GM12892 (cell line): ENCODE data around the gene PPA1.
"Not testable (repeated sequence)": the region's sequence is repeated elsewhere in the genome, so short reads cannot be mapped to it uniquely, and the experiment has no call there.

Experiments used
- DNase-seq: peaks from one replicate; pipeline ENCODE4 v3.0.0; 2011; ENCODE audit not compliant: insufficient read length
- FAIRE-seq: peaks from 2 replicates; lab custom pipeline; 2011; peaks lifted over from hg19 to GRCh38; lab: Jason Lieb, UNC
- POLR2A ChIP-seq: IDR thresholded peaks from 2 replicates; pipeline ENCODE4 v1.6.1; 2011; ENCODE audit warnings: low read depth, low read length, control low read depth
- POLR2AphosphoS5 ChIP-seq: IDR thresholded peaks from 2 replicates; pipeline ENCODE4 v1.6.1; 2011; ENCODE audit warnings: low read depth, low read length, control low read depth
- TAF1 ChIP-seq: IDR thresholded peaks from 2 replicates; pipeline ENCODE4 v1.6.1; 2011; ENCODE audit warnings: low read depth, mild to moderate bottlenecking, control low read depth, low read length, borderline replicate concordance

Gene PPA1

DNA sequence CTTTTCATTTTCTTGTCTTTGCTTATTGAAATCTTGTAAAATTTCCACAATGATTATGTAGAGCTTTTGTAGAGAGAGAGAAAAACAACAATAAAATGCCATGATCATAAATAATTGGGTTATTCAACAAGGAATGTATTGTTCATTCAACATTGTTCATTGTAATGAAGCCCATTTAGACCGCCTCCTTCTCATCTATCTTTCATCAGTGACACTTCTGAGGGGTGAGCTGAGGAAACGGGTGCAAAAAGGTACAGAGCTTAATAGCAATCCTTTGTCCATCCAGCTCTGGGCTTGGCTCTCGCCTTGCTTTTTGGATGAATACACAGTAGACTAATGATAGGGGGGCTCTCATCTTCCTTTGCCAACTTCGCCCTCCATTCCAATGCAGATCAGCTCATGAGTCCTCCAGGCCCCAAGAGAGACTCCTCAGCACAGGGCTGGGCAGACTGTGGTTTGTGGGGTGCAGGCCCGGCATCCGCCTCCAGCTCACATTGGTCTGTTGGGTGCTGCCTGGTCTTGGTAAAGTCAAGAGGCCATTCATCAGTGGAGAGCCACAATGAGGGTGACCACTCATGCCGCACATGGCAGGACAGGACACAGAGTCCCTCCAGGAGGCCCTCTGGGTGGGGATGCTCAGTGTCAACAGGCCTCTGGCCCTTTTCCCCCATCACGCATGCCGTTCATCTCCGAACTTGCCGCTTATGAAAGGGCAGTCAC, 17.9 kb upstream of the PPA1 start:
- no peak for FAIRE-seq

GRCh38 chr10:70247360-70247759, 14.1 kb upstream of the PPA1 start:
- TF ChIP-seq TAF1 (no peak), POLR2A (no peak), POLR2AphosphoS5 (no peak)
- DNase-seq (no peak), FAIRE-seq (no peak)

More for the DNA sequence above, 17.9 kb upstream of the PPA1 start:
- no peak for DNase-seq
- TF ChIP-seq POLR2A, result no peak
- TF ChIP-seq TAF1, result no peak
- TF ChIP-seq POLR2AphosphoS5, result no peak

GRCh38 chr10:70241081-70241480, 7.9 kb upstream of the PPA1 start:
- no peak for TF ChIP-seq POLR2AphosphoS5
- no peak for TF ChIP-seq POLR2A
- no peak for TF ChIP-seq TAF1
- FAIRE-seq, result no peak
- DNase-seq, result no peak

DNA sequence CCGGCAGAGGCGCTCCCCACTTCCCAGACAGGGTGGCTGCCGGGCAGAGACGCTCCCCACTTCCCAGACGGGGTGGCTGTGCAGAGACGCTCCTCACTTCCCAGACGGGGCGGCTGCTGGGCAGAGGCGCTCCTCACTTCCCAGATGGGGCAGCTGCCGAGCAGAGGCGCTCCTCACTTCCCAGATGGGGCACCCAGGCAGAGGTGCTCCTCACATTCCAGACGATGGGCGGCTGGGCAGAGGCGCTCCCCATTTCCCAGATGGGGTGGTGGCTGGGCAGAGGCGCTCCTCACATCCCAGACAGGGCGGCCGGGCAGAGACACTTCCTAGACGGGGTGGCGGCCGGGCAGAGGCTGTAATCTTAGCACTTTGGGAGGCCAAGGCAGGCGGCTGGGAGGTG, 6.8 kb upstream of the PPA1 start:
- FAIRE-seq, DNase-seq: not testable (repeated sequence)

DNA sequence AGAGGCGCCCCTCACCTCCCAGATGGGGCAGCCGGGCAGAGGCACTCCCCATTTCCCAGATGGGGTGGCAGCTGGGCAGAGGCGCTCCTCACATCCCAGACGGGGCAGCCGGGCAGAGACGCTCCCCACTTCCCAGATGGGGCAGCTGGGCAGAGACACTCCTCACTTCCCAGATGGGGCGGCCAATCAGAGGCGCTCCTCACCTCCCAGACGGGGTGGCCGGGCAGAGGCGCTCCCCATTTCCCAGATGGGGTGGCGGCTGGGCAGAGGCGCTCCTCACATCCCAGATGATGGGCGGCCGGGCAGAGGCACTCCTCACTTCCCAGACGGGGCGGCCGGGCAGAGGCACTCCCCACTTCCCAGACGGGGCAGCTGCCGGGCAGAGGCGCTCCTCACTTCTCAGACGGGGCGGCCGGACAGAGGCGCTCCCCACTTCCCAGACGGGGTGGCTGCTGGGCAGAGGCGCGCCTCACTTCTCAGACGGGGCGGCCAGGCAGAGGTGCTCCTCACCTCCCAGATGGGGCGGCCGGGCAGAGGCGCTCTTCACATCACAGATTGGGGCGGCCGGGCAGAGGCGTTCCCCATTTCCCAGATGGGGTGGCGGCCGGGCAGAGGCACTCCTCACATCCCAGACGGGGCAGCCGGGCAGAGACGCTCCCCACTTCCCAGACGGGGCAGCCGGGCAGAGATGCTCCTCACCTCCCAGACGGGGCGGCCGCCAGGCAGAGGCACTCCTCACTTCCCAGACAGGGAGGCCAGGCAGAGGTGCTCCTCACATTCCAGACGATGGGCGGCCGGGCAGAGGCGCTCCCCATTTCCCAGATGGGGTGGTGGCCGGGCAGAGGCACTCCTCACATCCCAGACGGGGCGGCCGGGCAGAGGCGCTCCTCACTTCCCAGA, 6.1 kb upstream of the PPA1 start:
- FAIRE-seq, DNase-seq: not testable (repeated sequence)

DNA sequence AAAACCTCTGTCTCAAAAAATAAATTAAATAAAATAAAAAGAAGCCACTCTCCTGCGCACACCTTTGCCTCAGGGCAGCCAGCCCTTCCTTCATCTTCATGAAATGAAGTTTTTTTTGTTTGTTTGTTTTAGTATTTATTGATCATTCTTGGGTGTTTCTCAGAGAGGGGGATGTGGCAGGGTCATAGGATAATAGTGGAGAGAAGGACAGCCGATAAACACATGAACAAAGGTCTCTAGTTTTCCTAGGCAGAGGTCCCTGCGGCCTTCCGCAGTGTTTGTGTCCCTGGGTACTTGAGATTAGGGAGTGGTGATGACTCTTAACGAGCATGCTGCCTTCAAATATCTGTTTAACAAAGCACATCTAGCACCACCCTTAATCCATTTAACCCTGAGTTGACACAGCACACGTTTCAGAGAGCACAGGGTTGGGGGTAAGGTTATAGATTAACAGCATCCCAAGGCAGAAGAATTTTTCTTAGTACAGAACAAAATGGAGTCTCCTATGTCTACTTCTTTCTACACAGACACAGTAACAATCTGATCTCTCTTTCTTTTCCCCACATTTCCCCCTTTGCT, 4.8 kb upstream of the PPA1 start:
- not testable (repeated sequence) for DNase-seq, FAIRE-seq

DNA sequence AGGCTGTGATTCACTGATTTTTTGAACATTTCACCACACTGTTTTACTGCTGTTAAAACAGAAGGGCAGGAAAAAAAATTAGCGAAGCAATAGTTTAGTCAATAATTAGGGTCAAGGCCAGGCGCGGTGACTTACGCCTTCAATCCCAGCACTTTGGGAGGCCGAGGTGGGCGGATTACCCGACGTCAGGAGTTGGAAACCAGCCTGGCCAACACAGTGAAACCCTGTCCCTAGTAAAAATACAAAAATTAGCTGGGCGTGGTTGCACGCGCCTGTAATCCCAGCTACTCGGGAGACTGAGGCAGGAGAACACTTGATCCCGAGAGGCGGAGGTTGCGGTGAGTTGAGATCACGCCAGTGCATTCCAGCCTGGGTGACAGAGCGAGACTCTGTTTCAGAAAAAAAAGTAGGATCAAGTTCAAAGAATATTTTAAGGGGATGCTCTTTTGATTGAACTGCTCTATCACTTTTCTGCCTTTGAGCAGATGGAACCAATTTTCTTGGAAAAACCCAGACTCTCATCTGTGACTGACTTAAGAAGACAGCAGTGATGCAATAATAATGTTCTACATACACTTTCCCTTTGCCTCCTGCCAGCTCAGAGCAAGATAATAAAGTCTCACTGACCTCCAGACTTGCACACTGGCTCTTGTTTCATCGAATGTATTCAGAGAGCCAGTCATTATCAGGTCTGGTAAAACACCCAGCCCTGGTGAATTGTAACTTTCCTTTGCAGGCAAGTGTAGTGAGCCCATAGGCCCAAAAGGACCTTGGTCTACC, 1.6 kb upstream of the PPA1 start:
- FAIRE-seq (no peak), DNase-seq (no peak)

GRCh38 chr10:70233939-70234300, 691 bp upstream of the PPA1 start:
- TF ChIP-seq POLR2A, result no peak
- TF ChIP-seq POLR2AphosphoS5, result no peak
- no peak for TF ChIP-seq TAF1
- FAIRE-seq, result no peak
- peak; percentile 35 for DNase-seq

More for the DNA sequence above, 1.6 kb upstream of the PPA1 start:
- no peak for TF ChIP-seq TAF1
- no peak for TF ChIP-seq POLR2AphosphoS5
- no peak for TF ChIP-seq POLR2A

- DNase-seq, result no peak
- TF ChIP-seq POLR2A, result no peak
- TF ChIP-seq TAF1, result no peak
- TF ChIP-seq POLR2AphosphoS5, result no peak
- peak; percentile 24 for FAIRE-seq
Measured at GRCh38 chr10:70232859-70233108, 445 bp downstream of the PPA1 start.

DNA sequence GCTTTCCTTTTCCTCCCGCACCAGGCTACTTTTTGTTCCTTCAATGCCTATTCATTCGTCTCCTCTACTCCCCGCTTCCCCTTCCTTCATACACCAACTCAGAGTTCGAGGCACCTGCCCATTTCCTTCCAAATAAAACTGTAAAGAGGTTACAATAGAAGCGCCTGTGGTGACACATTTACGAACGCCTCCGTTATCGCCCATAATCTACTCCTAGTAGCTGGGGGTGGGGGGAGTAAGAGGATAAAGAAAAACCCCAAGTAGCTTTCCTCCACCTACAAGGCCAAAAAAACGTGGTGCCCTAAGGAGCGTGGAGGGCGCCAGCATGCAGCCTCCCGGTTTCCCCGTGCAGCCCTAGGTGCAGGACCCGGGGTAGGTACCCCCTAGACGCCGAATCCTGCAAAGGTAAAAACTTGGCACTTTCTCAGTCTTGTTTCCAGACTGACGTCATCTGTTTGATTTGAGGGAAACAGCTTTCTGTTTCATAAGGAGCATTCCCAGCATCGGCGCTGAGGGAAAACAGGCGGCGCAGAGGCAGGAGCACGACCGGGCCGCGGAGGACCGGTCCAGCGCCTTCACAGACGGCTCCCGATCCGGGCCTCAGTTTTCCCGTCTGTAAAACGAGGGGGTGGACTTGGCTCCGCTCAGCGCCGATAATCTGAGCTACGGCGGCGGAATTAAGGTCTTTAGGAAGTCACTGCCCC, 922 bp downstream of the PPA1 start:
- FAIRE-seq (no peak), DNase-seq (no peak)
- TF ChIP-seq TAF1 (no peak), POLR2AphosphoS5 (no peak)

- FAIRE-seq, result no peak
Measured at GRCh38 chr10:70228491-70228890, 4.7 kb downstream of the PPA1 start.

More at GRCh38 chr10:70228491-70228890, 4.7 kb downstream of the PPA1 start:
- DNase-seq, result no peak
- no peak for TF ChIP-seq TAF1
- TF ChIP-seq POLR2A, result no peak
- no peak for TF ChIP-seq POLR2AphosphoS5
